Muscle of leg (tissue), 11 donors: ENCODE results near the gene SDE2. TPM values are rescaled to one million over a fixed set of nuclear protein-coding genes. Genes with fewer than 3 reads are reported as not detected.

Experiments
- DNase-seq: peaks from one replicate; pipeline ENCODE4 v3.0.0; 2013
- H3K27ac ChIP-seq: one replicate; pipeline ENCODE4 v1.5.1; 2013; ENCODE audit warnings: mild to moderate bottlenecking, low read length, control low read depth
- H3K27me3 ChIP-seq: one replicate; pipeline ENCODE4 v1.6.1; 2013; ENCODE audit warnings: low read length; ENCODE audit not compliant: control insufficient read depth, insufficient read depth
- H3K36me3 ChIP-seq: one replicate; pipeline ENCODE4 v1.6.1; 2013; ENCODE audit warnings: low read length; ENCODE audit not compliant: control insufficient read depth, insufficient read depth
- H3K4me1 ChIP-seq: one replicate; pipeline ENCODE4 v1.6.1; 2013; ENCODE audit warnings: low read length; ENCODE audit not compliant: control insufficient read depth, insufficient read depth
- H3K4me3 ChIP-seq: one replicate; pipeline ENCODE4 v1.5.1; 2013; ENCODE audit warnings: low read length, control low read depth
- H3K9me3 ChIP-seq: replicated peaks from 2 replicates; pipeline ENCODE4 v1.6.1; 2013; ENCODE audit warnings: low read depth, low read length; ENCODE audit not compliant: control insufficient read depth
- WGBS: methylation state at CpG from one replicate; pipeline ENCODE4 v1.1.5; 2013; ENCODE audit warnings: missing lambda C conversion rate; ENCODE audit not compliant: insufficient coverage; 5-methylcytosine and 5-hydroxymethylcytosine counted together
- polyA plus RNA-seq, 8 donors: library from polyadenylated mRNA; unstranded; fragments of 120-200 nt; gene quantifications; one replicate each; pipeline versions ENCODE4 v1.2.1 to v1.2.3, GENCODE V29; 2013; ENCODE audit warnings: inconsistent platforms in 1 of 8, low replicate concordance in 1 of 8; ENCODE audit not compliant: insufficient read length in 8 of 8, insufficient read depth in 1 of 8
- total RNA-seq: library from RNA; stranded (reverse); fragments of 120-200 nt; gene quantifications from one replicate; pipeline ENCODE4 v1.2.4, GENCODE V29; 2013

The SDE2 gene
- total and polyA plus RNA-seq, 9 donors, result 10.8 to 16.1 (median 13.8) TPM

DNA sequence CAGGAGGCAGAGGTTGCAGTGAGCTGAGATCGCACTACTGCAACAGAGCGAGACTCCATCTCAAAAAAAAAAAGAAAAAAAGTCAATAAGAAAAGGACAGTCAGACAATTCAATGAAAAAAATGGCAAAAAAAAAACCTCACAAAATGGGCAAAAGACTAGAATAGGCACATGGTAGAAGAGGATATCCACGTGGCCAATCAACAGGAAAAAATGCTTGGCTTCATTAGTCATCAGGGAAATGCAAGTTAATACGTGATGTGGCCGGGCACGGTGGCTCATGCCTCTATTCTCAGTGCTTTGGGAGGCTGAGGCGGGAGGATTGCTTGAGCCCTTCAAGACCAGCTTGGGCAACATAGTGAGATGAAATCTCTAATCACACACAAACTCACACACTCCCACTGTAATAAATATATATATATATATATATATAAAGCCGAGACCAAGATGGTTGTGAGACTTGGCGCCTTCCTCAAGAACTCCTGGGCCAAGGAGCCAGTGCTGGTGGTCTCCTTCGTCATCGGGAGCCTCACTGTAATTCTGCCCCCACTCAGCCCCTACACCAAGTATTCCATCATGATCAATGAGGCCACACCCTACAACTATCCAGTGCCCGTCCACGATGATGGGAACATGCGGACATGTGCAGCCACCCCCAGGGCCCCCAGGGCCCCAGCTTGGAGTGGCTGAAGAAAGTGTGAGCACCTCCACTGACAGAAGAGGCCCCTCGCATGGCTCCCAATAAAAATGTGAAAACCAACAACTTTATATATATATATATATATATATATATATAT lies 35.2 kb downstream of the SDE2 start:
- no peaks in the 10 kb centered on the region for H3K9me3 ChIP-seq
- no peak overlapping the region for H3K27ac ChIP-seq
- WGBS, result 100% methylated on average over 2 of the region's 15 CpGs
- H3K27me3 ChIP-seq, result peaks cover 6% of the 10 kb centered on the region
- DNase-seq, result no peak
- no peaks in the 10 kb centered on the region for H3K36me3 ChIP-seq
- no peak overlapping the region for H3K4me3 ChIP-seq
- H3K4me1 ChIP-seq, result peaks cover 5% of the 10 kb centered on the region

DNA sequence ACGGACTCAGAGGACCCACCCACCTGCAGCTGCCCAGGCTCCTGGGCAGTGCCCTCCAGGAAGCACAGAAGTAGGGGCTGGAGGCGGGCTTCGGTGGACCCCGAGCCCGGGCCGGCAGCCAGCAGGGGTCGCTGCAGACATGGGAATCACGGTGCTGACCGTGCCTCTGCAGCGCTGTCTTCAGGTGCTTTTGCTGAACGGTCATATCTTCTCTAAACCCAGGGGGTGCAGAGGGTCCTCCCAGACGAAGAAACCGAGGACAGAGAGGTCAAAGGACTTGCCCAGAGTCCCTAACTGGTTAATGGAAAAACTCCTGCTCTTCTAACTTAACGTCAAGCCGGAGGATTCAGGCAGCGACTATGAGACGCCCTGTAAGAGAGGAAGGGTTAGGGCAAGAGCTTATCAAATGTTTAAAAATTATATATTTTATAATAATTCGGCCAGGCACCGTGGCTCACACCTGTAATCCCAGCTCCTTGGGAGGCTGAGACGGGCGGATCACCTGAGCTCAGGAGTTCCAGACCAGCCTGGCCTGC lies 36.6 kb downstream of the SDE2 start:
- Histone ChIP-seq H3K36me3 (no peaks in the 10 kb centered on the region), H3K4me3 (no peak overlapping the region), H3K27ac (no peak overlapping the region), H3K9me3 (no peaks in the 10 kb centered on the region), H3K4me1 (peaks cover 5% of the 10 kb centered on the region), H3K27me3 (peaks cover 6% of the 10 kb centered on the region)
- no peak for DNase-seq
- 2% methylated on average over 13 of the region's 21 CpGs for WGBS

DNA sequence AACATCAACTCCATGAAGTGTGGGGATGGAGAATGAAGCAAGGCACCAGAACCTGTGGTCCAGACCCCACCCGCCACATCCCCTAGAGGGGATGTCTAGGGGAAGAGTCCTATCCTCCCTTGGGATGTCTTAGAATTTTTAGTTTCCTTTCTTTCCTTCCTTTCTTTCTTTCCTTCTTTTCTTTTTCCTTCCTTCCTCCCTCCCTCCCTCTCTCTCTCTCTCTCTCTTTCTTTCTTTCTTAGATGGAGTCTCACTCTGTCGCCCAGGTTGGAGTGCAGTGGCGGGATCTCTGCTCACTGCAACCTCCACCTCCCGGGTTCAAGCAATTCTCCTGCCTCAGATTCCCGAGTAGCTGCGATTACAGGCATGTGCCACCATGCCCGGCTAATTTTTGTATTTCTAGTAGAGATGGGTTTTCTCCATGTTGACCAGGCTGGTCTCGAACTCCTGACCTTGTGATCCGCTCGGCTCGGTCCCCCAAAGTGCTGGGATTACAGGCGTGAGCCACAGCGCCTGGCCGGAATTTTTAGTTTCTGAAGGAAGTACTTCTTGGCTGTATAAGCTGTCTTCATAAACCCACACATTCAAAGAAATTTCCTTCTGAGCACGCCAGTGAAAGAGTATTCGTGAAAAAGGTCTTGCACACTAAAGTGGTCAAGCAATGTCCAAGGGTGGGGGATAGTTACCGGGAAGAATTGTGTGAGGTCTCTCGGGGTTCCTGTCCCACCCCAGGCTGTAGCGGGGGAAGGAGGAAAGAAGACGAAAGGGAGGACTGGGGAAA lies 37.3 kb downstream of the SDE2 start:
- Histone ChIP-seq H3K27me3 (peaks cover 6% of the 10 kb centered on the region), H3K4me1 (peaks cover 5% of the 10 kb centered on the region), H3K4me3 (no peak overlapping the region), H3K36me3 (no peaks in the 10 kb centered on the region), H3K9me3 (no peaks in the 10 kb centered on the region), H3K27ac (no peak overlapping the region)
- no peak for DNase-seq
- 54% methylated on average over 10 of the region's 20 CpGs for WGBS

DNA sequence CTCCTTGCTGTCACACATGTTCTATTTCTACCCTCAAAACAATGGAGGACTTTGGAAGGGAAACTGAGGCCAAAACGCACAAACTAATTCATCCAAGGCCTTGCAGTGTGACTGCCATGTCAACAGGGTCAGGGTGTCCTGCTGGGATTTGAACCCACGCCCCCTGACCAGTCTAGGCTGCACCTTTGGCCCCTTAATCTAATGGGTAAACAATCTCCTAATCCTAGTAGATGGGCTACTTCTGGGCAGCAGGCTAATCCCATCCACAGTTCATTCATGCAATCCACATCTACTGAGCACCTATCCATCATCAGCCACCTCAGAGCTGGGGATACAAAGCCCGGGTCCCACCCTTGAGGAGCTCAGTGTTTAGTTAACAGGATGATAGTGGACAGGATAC lies 41.1 kb downstream of the SDE2 start:
- Histone ChIP-seq H3K27ac (no peak overlapping the region), H3K4me1 (peaks cover 5% of the 10 kb centered on the region), H3K36me3 (no peaks in the 10 kb centered on the region), H3K4me3 (no peak overlapping the region), H3K27me3 (peaks cover 7% of the 10 kb centered on the region), H3K9me3 (no peaks in the 10 kb centered on the region)
- WGBS, result 92% methylated on average over 2 of the region's 3 CpGs
- DNase-seq, result no peak

DNA sequence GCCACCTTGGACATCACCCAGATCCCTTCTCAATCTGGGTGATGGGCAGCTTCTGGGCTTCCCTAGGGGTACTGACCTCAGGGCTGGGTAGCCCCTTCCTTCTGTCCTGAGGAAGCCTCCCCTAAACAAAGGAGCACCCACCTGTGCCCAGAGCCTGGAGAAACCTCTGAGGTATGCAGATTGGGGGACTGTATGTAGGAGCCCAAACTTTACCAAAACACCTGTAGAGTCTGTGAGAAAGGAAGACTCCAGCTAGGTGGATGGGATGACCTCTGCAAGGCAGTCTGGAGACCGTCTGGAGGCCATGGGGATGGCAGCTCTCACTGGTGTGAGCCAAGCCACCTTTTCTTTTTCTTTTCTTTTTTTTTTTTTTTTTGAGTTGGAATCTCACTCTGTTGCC lies 44.4 kb downstream of the SDE2 start:
- Histone ChIP-seq H3K4me1 (no peaks in the 10 kb centered on the region), H3K27me3 (peaks cover 7% of the 10 kb centered on the region), H3K27ac (no peak overlapping the region), H3K9me3 (no peaks in the 10 kb centered on the region), H3K4me3 (no peak overlapping the region), H3K36me3 (no peaks in the 10 kb centered on the region)
- WGBS, result no CpG with 5 or more reads among the region's 1 CpG
- DNase-seq, result no peak

DNA sequence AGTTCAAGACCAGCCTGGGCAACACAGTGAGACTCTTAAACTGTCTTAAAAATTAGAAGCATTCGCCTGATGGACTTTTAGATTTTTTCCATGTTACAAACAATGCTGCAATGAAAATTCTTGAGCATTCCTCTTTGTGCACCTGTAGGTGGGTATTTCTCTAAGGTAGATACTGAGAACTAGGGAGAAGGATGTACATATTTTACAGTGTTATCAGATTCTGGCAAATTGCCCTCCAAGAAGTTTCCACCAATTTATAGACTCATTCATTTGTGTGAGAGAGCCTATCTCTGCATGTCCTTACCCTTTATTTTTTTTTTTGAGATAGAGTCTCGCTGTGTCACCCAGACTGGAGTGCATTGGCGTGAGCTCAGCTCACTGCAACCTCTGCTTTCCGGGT lies 45.8 kb downstream of the SDE2 start:
- H3K4me1 ChIP-seq, result peaks cover 3% of the 10 kb centered on the region
- no peak overlapping the region for H3K4me3 ChIP-seq
- H3K27me3 ChIP-seq, result peaks cover 7% of the 10 kb centered on the region
- no peak overlapping the region for H3K27ac ChIP-seq
- H3K36me3 ChIP-seq, result no peaks in the 10 kb centered on the region
- no peak for DNase-seq
- no peaks in the 10 kb centered on the region for H3K9me3 ChIP-seq
- WGBS, result 100% methylated on average over 2 of the region's 4 CpGs

DNA sequence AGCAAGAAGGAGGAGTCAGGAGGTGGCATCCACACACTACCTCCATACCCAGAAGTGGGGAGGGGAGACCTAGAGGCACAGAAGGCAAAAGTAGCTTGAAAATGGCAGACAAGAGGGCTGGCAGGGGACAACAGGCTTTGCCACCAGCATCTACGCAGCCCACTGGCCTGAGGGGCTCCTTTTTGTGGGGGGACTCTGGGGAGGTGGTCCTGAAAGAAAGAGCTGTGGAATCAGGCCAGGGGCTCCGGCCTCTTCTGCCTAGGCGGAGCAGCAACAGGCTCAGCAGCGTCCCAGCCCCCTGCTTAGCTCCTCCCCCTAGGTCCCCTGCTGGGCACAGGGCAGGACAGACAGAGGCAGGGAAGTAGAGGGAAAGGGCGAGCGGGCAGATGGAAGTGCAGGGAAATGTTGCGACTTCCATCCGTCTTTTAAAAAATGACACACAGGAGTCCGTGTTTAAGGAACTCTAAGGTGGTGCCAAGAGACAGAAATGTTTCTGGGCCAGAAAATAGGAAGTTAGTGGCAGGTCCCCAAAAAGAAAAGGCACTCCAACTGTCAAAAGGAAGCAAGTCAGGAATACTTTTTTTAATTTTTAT lies 48.1 kb downstream of the SDE2 start:
- H3K27me3 ChIP-seq, result peaks cover 12% of the 10 kb centered on the region
- no peaks in the 10 kb centered on the region for H3K9me3 ChIP-seq

DNA sequence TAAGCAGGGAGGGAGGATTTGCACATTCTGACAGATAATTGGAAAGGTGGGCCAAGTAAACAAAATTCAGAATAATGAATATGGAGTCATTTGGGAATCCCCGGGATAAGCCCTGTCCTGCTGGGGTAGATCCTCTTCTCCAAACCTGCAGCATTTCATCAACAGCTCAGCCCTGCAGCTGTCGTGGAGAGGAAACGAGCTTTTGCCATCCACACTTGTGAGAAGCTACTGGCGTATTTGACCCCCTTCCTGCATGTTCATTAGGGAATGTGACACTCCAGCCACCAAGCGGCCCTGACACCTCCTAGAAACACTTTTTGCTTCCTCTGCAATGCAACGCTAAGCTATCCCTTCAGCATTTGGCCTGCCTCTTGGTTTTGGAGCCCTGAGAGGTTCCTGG lies 50.1 kb downstream of the SDE2 start:
- Histone ChIP-seq H3K36me3 (no peaks in the 10 kb centered on the region), H3K27ac (no peak overlapping the region), H3K4me3 (no peak overlapping the region), H3K27me3 (peaks cover 12% of the 10 kb centered on the region), H3K4me1 (peaks cover 12% of the 10 kb centered on the region), H3K9me3 (no peaks in the 10 kb centered on the region)
- WGBS, result 41% methylated on average over 4 of the region's 6 CpGs
- DNase-seq, result no peak

More for the DNA sequence above, 48.1 kb downstream of the SDE2 start:
- no peak for DNase-seq
- no peak overlapping the region for H3K27ac ChIP-seq
- H3K4me1 ChIP-seq, result peaks cover 3% of the 10 kb centered on the region
- H3K36me3 ChIP-seq, result no peaks in the 10 kb centered on the region
- 61% methylated on average over 6 of the region's 9 CpGs for WGBS
- no peak overlapping the region for H3K4me3 ChIP-seq

DNA sequence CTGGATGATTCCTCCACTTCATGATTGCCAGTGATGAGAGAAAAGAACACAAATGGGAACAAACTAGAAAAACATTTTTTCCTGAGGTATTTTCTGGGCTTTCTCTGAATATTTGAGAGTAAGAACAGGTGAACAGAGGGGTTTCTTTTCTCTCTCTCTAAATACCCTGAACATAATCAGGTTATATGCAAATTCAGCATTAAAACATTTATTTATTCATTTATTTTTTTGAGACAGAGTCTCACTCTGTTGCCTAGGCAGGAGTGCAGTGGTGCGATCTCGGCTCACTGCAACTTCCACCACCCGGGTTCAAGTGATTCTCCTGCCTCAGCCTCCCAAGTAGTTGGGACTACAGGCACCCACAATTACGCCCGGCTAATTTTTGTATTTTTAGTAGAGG lies 52.3 kb downstream of the SDE2 start:
- H3K36me3 ChIP-seq, result no peaks in the 10 kb centered on the region
- DNase-seq, result no peak
- no CpG with 5 or more reads among the region's 5 CpGs for WGBS
- no peak overlapping the region for H3K27ac ChIP-seq
- H3K4me3 ChIP-seq, result no peak overlapping the region
- peaks cover 8% of the 10 kb centered on the region for H3K27me3 ChIP-seq
- H3K4me1 ChIP-seq, result peaks cover 16% of the 10 kb centered on the region
- H3K9me3 ChIP-seq, result no peaks in the 10 kb centered on the region

DNA sequence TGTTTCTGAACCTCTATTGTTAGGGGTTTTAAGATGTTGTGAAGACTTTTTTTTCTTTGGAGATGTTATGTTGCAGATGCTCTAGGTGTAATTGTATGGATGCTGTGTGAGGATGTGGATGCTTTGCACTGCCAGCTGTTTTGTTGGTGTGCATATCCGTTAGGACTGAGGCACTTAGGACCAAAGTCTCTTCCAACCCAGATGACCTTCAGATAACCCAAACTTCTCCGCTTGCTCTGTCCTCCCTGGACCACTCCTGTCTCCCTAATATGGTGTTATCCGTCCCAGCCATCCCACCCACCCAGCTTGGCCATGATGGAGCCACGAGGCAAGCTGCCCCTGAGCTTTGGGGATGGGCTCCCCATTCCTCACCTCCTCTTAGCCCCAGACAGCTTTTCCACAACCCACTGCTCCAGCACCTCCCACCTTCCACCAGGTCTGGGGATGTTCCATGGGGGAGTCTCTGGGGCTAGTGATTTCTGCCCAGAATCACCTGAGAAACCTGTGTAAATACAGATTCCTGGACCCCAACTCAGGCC lies 53.0 kb downstream of the SDE2 start:
- no peak overlapping the region for H3K27ac ChIP-seq
- 67% methylated on average over 2 of the region's 4 CpGs for WGBS
- peaks cover 8% of the 10 kb centered on the region for H3K27me3 ChIP-seq
- H3K4me3 ChIP-seq, result no peak overlapping the region
- DNase-seq, result no peak
- H3K4me1 ChIP-seq, result peaks cover 23% of the 10 kb centered on the region
- no peaks in the 10 kb centered on the region for H3K36me3 ChIP-seq
- H3K9me3 ChIP-seq, result no peaks in the 10 kb centered on the region
